D341Med (cell line): ENCODE data around the gene ARHGAP25.

Source experiments
- DNase-seq: peaks from one replicate; pipeline ENCODE4 v3.0.0; 2012; ENCODE audit warnings: low spot score

Gene ARHGAP25

GRCh38 chr2:68744366-68744912 is 9.8 kb downstream of the ARHGAP25 start:
- no peak for DNase-seq

GRCh38 chr2:68745006-68745405 is 10.4 kb downstream of the ARHGAP25 start:
- no peak for DNase-seq

GRCh38 chr2:68746408-68746807 is 11.8 kb downstream of the ARHGAP25 start:
- DNase-seq = no peak

GRCh38 chr2:68747413-68747812 is 12.8 kb downstream of the ARHGAP25 start:
- no peak for DNase-seq

GRCh38 chr2:68747900-68748299 is 13.3 kb downstream of the ARHGAP25 start:
- DNase-seq = no peak

- DNase-seq = no peak
Measured at GRCh38 chr2:68748568-68748967, 14.0 kb downstream of the ARHGAP25 start.

GRCh38 chr2:68749345-68749744 is 14.7 kb downstream of the ARHGAP25 start:
- no peak for DNase-seq

GRCh38 chr2:68750592-68751396 is 16.2 kb downstream of the ARHGAP25 start:
- DNase-seq = no peak

- peak; percentile 85 for DNase-seq
Measured at GRCh38 chr2:68751397-68752339, 17.1 kb downstream of the ARHGAP25 start.

- DNase-seq = no peak
Measured at GRCh38 chr2:68753318-68753717, 18.7 kb downstream of the ARHGAP25 start.

- DNase-seq = no peak
Measured at GRCh38 chr2:68755071-68755470, 20.5 kb downstream of the ARHGAP25 start.

- DNase-seq = no peak
Measured at GRCh38 chr2:68756178-68756577, 21.6 kb downstream of the ARHGAP25 start.

- DNase-seq = no peak
Measured at GRCh38 chr2:68757081-68757480, 22.5 kb downstream of the ARHGAP25 start.

GRCh38 chr2:68762100-68762499 is 27.5 kb downstream of the ARHGAP25 start:
- no peak for DNase-seq

GRCh38 chr2:68762665-68763064 is 28.1 kb downstream of the ARHGAP25 start:
- DNase-seq = no peak

- DNase-seq = no peak
Measured at GRCh38 chr2:68764041-68764805, 29.6 kb downstream of the ARHGAP25 start.

GRCh38 chr2:68764806-68765311 is 30.2 kb downstream of the ARHGAP25 start:
- no peak for DNase-seq

- DNase-seq = no peak
Measured at GRCh38 chr2:68765739-68766375, 31.2 kb downstream of the ARHGAP25 start.

- no peak for DNase-seq
Measured at GRCh38 chr2:68766376-68766845, 31.8 kb downstream of the ARHGAP25 start.

GRCh38 chr2:68767031-68767961 is 32.7 kb downstream of the ARHGAP25 start:
- DNase-seq = no peak
